C4-2B (cell line): Measurements from ENCODE around the gene ACOT12.

Source experiments
- ZFX ChIP-seq: fragments of 450-650 bp; IDR thresholded peaks from 2 replicates; pipeline ENCODE4 v1.6.1; 2017
- TF ChIP-seq, protein P1 (sequence below): fragments of 450-650 bp; conservative IDR thresholded peaks from 2 replicates; pipeline ENCODE4 v1.5.1; 2017; ENCODE audit warnings: mild to moderate bottlenecking

- TF ChIP-seq, protein P1, sequence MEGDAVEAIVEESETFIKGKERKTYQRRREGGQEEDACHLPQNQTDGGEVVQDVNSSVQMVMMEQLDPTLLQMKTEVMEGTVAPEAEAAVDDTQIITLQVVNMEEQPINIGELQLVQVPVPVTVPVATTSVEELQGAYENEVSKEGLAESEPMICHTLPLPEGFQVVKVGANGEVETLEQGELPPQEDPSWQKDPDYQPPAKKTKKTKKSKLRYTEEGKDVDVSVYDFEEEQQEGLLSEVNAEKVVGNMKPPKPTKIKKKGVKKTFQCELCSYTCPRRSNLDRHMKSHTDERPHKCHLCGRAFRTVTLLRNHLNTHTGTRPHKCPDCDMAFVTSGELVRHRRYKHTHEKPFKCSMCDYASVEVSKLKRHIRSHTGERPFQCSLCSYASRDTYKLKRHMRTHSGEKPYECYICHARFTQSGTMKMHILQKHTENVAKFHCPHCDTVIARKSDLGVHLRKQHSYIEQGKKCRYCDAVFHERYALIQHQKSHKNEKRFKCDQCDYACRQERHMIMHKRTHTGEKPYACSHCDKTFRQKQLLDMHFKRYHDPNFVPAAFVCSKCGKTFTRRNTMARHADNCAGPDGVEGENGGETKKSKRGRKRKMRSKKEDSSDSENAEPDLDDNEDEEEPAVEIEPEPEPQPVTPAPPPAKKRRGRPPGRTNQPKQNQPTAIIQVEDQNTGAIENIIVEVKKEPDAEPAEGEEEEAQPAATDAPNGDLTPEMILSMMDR = no peak
- no peak for TF ChIP-seq ZFX
Measured at GRCh38 chr5:81335946-81336345, 58.0 kb downstream of the ACOT12 start.
